ENCODE results near the gene LIAS. TPM values are rescaled to one million over a fixed set of nuclear protein-coding genes. Genes with fewer than 3 reads are reported as not detected.

Gene LIAS
- 9.2 and 11.8 TPM in 2 replicates for total RNA-seq

GRCh38 chr4:39458505-39459300 is at the start of gene LIAS, which contains the start of gene RPL9:
Gene LIAS (plus strand): TSS chr4:39459056. CDS start chr4:39459118, 62 bp downstream.
Gene RPL9 (minus strand): TSS chr4:39458922. CDS start chr4:39458439, 483 bp downstream.

GRCh38 chr4:39527296-39528060 is 68.6 kb downstream of the LIAS start, which contains the start of gene UGDH:
Gene UGDH (minus strand): TSS chr4:39527439. CDS start chr4:39521512, 5,927 bp downstream.

Other genes with a start within 250 kb of the LIAS start
- gene RFC1, start 92.7 kb upstream of the LIAS start, total RNA-seq: 21.5 and 24.7 TPM in 2 replicates
- gene KLB, start 52.1 kb upstream of the LIAS start, total RNA-seq: 0.05 TPM in 1 of 2 replicates, not detected in the other
- gene RPL9, start 134 bp upstream of the LIAS start, total RNA-seq: 3,269 and 4,373 TPM in 2 replicates
- gene UGDH, start 68.4 kb downstream of the LIAS start, total RNA-seq: 192 and 242 TPM in 2 replicates
- 36.3 and 38.3 TPM in 2 replicates for gene SMIM14, start 179.8 kb downstream of the LIAS start, total RNA-seq
- gene UBE2K, start 239.1 kb downstream of the LIAS start, total RNA-seq: 23.3 and 31.5 TPM in 2 replicates

All from cardiac ventricle fibroblast (primary cell).